Right renal cortex interstitium (tissue), 3 donors: ENCODE measurements around the gene MSMO1. TPM values are rescaled to one million over a fixed set of nuclear protein-coding genes. Genes with fewer than 3 reads are reported as not detected.
"Not testable (repeated sequence)": the region's sequence is repeated elsewhere in the genome, so short reads cannot be mapped to it uniquely, and the experiment has no call there.

ENCODE experiments used
- DNase-seq, 3 donors: peaks; one replicate each; pipeline ENCODE4 v3.0.0-alpha.2; 2013; ENCODE audit warnings: low read depth in 3 of 3, low spot score in 2 of 3
- polyA plus RNA-seq, 3 donors: library from polyadenylated mRNA; unstranded; fragments of 120-200 nt; gene quantifications; one replicate each; pipeline ENCODE4 v1.2.1, GENCODE V29; 2013; ENCODE audit not compliant: insufficient read length in 3 of 3

Gene MSMO1
- polyA plus RNA-seq: 10 to 100 TPM; 64.5 to 79.5 (median 68.0) TPM

DNA sequence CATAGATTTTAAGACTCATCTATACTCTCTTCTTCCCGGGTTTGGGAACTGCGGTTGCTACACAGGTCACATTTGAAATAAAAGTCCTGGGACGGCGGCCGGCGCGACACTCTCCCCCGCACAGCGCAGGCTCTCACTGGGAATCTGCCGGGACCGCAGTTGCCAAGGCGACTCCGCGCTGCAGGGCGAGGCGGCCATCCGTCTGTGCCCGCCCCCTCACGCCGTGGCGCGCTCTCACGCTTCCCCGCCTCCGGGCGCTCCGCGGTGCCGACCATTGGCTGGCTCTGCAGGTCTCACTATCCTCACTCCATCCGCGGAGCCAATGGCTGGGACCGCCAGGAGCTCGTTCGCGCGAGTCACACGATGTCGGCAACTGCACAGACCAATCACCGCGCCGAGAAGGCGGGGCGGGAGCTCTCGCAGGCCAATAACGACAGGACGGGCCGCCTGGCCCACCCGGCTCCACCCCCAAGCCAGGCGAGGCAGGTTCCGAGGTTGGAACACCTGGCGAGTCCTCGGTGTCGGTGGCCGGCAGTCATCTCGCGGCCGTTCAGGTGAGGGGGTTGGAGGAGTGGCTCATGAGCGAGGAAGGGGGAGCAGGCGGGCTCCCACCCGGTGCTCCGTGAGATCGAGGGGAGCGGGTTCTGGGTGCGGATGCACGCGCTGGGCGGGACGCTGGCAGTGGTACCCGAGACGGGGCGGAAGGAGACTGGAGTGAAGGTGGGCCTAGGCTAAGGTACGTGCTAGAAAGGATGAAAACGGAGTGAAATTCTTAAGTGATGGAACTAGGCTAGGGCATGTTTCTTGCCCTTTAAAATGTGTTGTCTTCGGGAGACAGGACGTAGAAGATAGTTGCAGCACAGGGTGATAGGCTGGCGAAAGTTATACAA is at the start of gene MSMO1:
Gene MSMO1, plus strand, starts transcription at position 459 of the 890 bp plus-strand sequence. CDS start 5,702 bp downstream, outside the sequence.
- peak; percentile 95 to 96 (median 96) for DNase-seq

DNA sequence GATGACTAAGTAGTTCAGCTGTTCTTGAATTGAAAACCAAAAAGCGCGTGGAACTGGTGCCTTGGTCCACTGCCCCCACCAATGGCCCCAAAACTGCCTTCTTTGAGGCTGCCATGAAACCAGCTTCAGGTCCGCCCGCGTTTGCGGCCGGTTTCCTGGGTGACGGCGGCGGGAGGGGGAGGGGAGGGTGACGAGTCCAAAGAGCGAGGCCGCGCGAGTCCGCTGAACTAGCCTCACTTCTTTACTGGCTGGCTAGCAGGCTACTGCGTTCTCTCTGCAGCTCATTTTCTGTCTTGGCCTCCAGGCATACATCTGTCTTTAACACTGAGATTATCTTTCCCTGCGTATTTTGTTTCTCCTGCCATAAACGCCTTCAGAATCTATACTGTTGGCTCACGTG is 47.9 kb upstream of the MSMO1 start:
- DNase-seq: not testable (repeated sequence)

DNA sequence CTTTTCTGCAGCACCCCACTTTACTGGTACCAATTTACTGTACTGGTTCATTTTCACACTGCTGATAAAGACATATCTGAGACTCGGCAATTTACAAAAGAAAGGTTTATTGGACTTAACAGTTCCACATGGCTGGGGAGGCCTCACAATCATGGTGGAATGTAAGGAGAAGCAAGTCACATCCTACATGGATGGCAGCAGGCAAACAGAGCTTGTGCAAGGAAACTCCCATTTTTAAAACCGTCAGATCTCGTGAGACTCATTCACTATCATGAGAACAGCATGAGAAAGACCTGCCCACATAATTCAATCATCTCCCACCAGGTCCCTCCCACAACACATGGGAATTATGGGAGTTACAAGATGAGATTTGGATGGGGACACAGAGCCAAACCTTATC is 42.8 kb upstream of the MSMO1 start:
- DNase-seq: not testable (repeated sequence)

DNA sequence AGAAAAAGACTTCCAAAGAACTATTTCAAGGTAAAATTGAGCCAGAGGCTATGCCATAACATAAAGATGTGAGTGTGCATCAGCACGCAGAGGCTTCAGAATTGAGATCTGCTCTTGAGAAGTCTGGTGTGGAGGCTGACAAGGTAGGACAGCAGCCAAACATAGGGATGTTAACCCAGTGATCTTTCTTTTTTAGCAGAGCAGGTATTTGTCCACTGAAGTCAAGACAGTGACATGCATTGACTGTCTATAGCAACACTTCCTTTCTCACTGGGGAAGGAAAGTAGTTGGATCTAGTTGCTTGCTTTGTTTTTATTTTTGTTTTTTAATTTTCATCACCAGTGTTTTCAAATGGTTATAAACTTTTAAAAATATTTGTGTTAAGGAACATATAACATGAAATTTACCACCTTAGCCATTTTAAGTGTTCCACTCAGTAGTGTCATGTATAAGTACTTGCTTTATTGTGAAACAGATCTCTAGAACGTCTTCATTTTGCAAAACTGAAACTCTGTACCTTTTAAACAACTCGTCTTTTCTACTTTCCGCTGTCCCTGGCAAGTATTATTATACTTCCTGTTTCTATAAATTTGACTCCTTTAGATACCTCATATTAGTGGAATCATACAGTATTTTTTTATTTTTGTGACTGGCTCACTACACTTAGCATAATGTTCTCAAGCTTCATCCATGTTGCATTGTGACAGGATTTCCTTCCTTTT is 40.7 kb upstream of the MSMO1 start:
- DNase-seq: not testable (repeated sequence)

DNA sequence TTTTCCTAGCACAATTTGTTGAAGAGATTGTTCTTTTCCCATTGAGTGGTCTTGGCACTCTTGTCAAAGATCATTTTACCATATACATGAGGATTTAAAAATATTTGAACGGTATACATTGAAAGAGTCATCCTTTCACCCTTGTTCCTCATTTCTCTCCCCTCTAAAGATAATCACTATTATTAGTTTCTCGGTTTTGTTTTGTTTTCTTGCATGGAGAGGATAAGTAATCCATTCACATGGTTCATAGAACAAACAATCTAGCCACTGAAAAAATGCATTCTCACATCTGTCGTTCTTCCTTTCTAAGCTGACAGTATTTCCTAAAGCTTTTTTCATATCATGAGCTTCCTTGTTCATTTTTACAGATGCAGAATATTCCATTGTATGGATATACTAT is 39.2 kb upstream of the MSMO1 start:
- no peak for DNase-seq

DNA sequence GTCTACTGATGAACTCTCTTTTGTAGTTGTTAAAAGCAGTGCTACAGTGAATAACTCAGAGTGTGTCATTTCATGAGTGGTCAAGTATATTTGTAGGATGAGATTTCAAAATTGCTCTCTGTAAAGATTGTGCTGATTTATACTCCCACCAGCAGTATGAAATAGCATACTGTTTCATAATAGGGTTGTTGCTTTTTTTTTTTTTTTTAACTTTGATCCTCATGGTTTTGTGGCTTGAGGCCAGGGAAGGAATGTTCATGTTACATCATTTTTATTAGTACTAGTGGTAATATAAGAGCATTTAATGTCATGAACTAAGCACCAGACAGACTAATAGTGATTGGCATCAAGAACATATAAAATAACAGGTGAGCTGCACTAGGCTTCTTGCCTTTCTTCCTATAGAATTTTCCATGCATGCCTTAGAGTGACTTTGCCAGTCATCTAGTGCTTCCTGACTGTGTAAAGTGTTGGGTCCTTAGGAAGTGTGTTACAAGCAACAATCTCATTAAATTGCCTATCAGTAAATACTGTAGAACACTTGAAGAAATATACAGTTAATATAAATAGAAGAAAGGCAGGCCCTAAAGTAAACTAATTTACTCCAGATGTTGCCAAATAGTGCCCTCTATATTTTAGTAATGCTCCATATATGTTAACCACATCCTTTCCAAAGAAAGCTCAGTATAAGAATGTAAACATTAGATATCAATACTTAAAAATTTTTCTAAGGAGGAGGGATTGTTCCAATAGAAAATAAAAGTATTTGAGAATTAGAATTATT is 38.6 kb upstream of the MSMO1 start:
- DNase-seq: no peak

DNA sequence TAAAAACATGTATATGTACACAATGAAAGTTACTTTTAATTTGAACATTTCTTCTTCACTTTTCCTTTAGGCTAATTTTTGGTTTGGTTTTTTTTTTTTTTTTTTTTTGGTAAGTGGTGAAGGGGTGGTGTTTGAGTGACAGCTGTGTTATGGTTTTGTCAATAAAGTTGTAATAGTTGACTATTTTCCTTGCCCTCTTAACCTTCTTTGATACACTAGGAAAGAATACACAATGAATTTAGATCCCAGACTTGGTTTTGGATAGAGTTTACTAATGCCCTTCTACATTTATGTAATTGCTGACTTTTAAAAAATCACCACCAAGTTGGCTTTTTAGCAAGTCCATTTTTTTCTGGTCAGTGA is 38.1 kb upstream of the MSMO1 start:
- DNase-seq: no peak

DNA sequence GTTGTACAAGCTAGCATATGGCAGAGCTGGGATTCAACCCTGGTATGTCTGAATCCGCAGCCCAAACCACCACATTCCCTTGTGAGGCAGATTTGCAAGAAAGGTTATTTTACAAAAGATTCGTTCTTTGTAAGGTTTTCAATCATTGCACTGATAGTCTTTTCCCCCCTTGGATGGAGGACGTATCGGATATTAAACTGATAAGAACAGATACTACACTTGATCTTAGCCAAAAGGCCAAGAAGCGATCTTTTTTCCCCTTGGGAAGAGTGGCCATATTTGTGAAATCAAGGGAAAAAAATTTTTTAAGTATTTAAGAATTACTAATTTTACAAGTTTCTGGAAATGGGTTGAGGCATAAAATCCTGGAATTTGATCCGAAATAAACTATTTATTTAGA is 34.4 kb upstream of the MSMO1 start:
- DNase-seq: no peak

DNA sequence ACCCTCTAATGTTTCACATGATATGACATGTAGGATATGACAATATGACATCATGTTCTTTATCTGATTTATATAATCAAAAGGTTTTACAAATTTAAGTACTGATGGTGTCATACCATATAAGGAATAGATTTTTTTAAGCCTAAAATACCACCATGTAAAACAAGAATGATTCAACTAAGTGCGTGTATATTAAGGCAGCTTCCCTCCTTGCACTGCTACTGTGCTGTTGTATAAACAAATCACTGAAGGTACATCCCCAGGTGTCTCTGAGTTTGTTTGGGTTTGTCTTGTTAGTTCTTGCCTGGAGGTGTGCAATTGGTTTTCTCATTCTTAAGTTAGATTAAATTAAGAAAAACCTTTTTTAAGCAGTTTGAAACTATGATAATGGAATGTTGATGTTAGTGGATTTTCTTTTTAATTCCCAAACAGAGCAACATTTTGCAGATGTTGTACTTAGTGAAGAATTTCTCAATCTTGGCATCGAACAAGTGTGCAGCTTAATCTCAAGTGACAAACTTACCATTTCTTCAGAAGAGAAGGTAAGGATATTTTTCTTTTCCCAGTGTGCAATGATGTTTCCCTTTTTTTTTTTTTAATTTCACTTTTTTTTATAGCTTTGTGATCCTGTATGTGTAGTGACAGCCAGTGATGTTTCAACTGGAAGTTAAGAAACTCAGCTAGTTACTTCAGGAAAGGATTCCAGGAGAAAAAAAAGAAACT is 33.4 kb upstream of the MSMO1 start:
- DNase-seq: no peak

DNA sequence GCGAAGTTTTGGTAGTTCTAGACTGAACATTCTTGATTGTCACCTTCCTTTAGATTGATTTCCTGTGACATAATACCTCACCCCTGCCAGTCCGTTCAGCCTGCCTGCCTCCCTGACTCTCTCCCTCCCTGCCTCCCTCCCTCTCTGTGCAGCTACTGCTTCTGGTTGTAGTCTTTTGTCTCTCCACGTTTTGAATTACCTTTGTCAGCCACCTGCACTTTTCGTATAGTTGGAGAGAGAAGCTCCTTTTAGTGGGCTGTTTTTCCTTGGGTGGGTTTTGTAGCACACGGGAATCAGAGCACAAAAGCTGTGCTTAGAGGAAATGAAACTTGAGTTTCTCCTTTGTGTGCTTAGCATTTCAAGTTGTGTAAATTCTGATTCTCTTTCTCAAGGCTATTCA is 32.6 kb upstream of the MSMO1 start:
- DNase-seq: no peak

DNA sequence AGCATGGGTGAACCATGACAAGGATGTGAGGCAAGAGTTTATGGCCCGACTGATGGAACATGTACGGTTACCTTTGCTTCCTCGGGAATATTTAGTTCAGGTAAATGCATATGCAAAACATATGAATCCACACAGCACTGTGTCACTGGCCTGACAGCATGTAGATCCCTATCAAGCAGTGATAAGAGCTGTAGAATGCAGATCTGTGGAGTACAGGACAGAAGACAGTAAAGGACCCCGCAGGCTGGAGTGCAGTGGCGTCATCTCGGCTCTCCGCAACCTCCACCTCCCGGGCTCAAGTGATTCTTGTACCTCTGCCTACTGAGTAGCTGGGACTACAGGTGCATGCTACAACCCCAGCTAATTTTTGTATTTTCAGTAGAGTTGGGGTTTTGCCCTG is 29.8 kb upstream of the MSMO1 start:
- DNase-seq: no peak

DNA sequence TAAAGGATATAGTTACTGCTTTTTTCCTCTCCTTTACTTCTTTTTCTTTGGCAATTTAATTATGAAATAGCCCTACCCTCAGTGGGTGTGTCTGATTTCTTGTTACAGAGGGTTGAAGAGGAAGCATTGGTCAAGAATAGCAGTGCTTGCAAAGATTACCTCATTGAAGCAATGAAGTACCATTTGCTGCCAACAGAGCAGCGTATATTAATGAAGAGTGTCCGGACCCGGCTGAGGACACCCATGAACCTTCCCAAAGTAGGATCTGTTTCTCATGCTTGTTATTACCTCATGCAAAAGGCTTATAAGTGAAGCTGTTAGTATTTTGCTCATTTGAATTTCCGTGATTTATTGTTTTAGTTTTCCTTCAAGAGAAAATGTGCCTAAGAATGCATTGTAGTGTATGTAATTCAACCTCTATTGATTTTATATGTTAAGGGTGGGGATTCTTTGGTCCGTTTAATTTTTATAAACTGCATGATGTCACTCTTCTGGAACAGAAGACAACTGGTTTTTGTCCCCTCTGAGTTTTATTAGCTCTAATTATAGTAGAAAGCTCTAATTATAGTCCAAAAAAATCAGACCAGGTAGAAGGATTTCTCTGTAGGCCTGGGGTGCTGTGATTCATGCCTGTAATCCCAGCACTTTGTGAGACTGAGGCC is 27.9 kb upstream of the MSMO1 start:
- no peak for DNase-seq

DNA sequence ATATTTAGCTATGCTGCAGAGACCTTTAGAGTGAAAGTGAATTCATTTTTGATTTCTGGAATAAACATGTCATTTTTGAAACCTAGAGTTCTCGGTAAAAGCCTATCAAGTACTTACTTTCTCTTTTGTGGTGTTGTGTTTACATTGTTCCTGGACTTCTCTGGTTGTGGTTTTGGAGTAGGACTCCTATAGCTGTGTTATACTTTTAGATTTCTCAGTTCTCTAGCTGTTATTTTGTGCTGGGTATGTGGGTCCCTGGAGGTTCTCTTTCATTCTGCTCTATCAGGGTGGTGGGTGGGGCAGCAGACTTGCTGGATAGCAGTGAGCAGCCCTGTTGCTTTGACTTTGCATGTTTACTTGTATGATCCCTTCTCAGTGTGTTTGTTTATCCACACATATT is 25.6 kb upstream of the MSMO1 start:
- DNase-seq: no peak

DNA sequence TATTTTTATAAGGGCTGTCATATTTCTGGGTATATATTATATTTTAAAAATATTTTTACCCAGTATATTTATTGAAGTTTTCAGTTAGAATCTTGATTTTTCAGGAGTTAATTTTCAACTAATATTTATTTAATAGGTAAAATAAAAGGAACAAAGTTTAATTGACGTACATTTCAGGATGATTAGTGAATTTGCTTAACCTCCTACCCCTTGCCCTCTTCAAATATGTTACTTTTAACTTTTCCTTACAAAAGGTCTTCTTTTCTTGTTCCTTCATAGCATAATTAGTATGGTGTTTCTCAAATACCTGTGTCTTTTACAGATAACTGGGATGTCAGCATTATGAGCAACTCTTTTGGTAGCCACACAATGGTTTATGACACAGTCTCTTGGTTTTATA is 24.8 kb upstream of the MSMO1 start:
- no peak for DNase-seq

DNA sequence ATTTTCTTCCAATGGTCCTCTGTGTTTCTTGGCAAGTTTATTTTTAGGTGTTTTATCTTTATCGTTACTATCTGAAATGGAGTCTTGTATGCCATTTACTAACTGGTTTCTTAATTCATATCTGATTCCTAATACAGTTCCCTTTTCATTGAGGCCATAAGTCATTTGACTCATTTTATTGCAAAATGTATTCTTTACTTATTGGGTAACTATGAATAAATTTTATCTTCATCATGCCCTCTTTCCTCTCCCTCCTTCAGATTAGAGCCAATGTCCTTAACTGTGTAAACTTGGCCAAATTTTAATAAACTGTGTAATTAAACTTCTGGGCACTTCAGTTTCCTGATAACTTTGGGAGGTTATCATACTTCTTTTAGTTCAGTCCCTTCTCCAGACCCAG is 19.3 kb upstream of the MSMO1 start:
- no peak for DNase-seq

DNA sequence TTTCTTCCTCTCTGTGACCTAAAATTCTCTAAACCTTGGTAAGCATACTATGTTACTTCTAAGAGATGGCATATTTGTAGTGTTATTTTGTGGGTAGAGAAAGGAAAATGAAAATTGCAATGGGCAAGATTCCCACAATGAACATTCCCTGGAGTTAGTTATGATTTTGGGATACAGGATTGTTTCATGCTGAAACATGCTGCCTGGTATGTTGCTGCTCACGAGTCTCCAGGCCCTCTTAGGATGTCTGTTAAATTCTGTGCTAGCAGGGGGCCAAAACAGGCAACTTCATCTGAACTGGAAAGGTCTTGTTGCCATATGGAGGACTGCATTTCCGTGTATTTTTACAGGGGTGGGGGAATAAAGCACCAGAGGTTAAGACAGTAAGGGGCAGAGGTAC is 18.9 kb upstream of the MSMO1 start:
- no peak for DNase-seq

DNA sequence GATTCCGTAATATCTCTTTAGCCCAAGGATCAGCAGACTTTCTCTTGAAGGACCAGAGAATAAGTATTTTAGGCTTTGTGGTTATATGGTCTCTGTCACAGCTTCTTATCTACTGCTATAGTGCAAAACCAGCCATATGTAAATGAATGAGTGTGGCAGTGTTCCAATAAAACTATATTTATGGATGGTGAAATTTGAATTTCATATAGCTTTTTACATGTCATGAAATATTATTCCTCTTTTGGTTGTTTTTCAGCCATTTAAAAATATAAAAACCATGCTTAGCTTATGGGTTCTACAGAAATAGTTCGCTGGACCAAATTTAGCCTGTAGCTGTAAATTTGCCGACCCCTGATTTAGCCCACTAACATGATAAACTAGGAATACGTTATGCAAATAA is 18.0 kb upstream of the MSMO1 start:
- no peak for DNase-seq

DNA sequence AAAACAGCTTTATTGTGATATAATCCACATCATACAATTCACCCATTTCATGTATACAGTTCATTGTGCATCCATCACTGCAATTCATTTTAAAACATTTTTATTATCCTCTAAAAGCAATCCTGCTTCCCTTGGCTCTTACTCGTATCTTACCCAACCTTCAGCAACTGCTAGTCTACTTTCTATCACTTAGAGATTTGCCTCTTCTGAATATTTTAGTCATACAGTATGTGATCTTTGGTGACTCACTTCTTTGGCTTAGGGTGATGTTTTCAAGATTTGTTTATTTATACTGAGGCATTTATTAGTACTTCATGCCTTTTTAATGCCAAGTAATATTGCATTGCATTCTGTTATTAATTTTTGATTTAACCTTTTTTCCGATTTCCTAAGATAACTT is 15.0 kb upstream of the MSMO1 start:
- DNase-seq: no peak

DNA sequence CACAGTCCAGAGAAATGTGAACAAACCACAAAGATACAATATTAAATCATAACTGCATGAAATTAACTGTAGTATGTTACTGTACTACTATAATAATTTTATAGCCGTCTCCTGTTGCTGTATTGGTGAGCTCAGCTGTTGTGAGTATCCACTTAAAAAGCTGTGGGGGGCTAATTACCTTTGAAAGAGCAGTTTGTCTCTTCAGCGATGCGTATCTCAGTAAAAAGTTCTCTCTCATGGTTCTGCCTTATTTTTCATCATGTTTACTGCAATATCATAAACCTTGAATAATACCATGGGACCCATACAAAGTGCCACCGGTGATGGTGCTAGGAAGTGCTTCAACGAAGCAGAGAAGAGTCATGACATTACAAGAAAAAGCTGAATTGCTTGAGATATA is 8.4 kb upstream of the MSMO1 start:
- no peak for DNase-seq

DNA sequence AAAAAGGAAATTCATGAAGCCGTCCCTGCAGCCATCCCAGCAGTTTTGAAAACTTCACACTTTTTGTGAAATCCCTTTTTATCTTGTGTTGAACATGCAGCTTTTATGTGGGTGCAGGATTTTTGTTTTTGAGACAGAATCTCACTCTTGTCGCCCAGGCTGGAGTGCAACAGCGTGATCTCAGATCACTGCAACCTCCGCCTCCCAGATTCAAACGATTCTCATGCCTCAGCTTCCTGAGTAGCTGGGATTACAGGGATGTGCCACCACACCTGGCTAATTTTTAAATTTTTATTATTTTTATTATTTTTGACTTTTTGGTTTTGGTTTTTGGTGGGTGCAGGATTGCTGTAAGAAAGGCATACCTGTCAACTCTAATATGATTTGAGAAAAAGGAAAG is 8.0 kb upstream of the MSMO1 start:
- no peak for DNase-seq
